Immature natural killer cell (primary cell): ENCODE data around the gene POLD3. TPM values are rescaled to one million over a fixed set of nuclear protein-coding genes. Genes with fewer than 3 reads are reported as not detected.
"Not testable (repeated sequence)": the region's sequence is repeated elsewhere in the genome, so short reads cannot be mapped to it uniquely, and the experiment has no call there.

Source experiments
- DNase-seq, 3 donors: peaks; one replicate each; pipeline ENCODE4 v3.0.0; 2022; ENCODE audit warnings: mixed read lengths in 1 of 3
- H3K27ac Mint-ChIP-seq, 6 donors: one replicate each; pipeline ENCODE4 v1.8.0; 2020; ENCODE audit warnings: mixed read lengths in 6 of 6, mild to moderate bottlenecking in 5 of 6, inconsistent platforms in 4 of 6, moderate library complexity in 3 of 6
- H3K27me3 Mint-ChIP-seq, 3 donors: one replicate each; pipeline ENCODE4 v1.8.0; 2020 to 2021; ENCODE audit warnings: low read depth in 3 of 3, mild to moderate bottlenecking in 3 of 3, mixed read lengths in 3 of 3, moderate library complexity in 3 of 3, inconsistent platforms in 1 of 3
- H3K36me3 Mint-ChIP-seq, 3 donors: one replicate each; pipeline ENCODE4 v1.8.0; 2020; ENCODE audit warnings: mixed read lengths in 3 of 3, inconsistent platforms in 2 of 3, mild to moderate bottlenecking in 2 of 3
- H3K4me1 Mint-ChIP-seq, 2 donors: one replicate each; pipeline ENCODE4 v1.8.0; 2020; ENCODE audit warnings: inconsistent platforms in 2 of 2, mild to moderate bottlenecking in 2 of 2, mixed read lengths in 2 of 2, moderate library complexity in 1 of 2
- H3K4me3 Mint-ChIP-seq, 5 donors: one replicate each; pipeline ENCODE4 v1.8.0; 2020; ENCODE audit warnings: mild to moderate bottlenecking in 5 of 5, mixed read lengths in 5 of 5, inconsistent platforms in 3 of 5, moderate library complexity in 3 of 5
- H3K9me3 Mint-ChIP-seq, 6 donors: one replicate each; pipeline ENCODE4 v1.8.0; 2020; ENCODE audit warnings: mild to moderate bottlenecking in 6 of 6, mixed read lengths in 6 of 6, inconsistent platforms in 4 of 6, moderate library complexity in 3 of 6
- polyA plus RNA-seq, 3 donors: library from polyadenylated mRNA; unstranded; fragments of 300-500 nt; fragmentation: Illumina TruSeq; gene quantifications; one replicate each; pipeline ENCODE4 v1.2.3, GENCODE V29; 2021

Gene POLD3
- polyA plus RNA-seq, 3 donors from 2014 or later, result 10.5 to 20.7 (median 12.8) TPM

DNA sequence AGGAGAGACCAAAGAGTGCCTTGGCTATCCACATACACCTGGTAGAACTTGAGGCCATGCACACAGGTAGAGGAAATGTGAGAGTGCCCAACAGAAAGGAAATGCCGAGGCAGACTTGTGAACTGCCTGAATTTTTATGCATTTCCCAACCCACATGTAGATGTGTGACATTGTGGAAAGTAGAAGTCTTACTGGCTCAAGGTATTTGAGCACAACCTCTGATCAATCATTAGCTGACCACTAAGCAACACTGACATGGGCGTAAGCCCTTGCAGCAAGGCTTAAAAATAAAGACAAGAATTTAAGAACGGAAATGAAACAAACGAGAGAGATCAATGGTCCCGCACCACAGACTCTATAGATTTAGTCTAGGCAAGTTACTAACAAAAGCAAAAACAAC lies 62.6 kb downstream of the POLD3 start:
- no peak for DNase-seq
- Mint-ChIP-seq H3K27me3 (no peaks in the 10 kb centered on the region), H3K4me3 (no peak overlapping the region), H3K9me3 (peaks cover 0 to 4% (median 0%) of the 10 kb centered on the region in 6 donors), H3K36me3 (peaks cover 24 to 47% (median 39%) of the 10 kb centered on the region in 3 donors), H3K27ac (no peak overlapping the region), H3K4me1 (no peaks in the 10 kb centered on the region)

DNA sequence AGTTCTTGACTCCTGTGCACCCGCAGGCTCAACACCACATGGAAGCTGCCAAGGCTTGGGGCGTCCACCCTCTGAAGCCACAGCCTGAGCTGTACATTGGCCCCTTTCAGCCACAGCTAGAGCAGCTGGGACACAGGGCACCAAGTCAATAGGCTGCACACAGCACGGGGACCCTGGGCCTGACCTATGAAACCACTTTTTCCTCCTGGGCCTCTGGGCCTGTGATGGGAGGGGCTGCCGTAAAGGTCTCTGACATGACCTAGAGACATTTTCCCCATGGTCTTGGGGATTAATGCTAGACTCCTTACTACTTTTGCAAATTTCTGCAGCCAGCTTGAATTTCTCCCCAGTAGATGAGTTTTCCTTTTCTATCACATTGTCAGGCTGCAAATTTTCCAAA lies 66.7 kb downstream of the POLD3 start:
- not testable (repeated sequence) for H3K9me3 Mint-ChIP-seq, H3K4me1 Mint-ChIP-seq, DNase-seq, H3K27ac Mint-ChIP-seq, H3K4me3 Mint-ChIP-seq, H3K27me3 Mint-ChIP-seq
- peaks cover 16 to 30% (median 17%) of the 10 kb centered on the region in 3 donors for H3K36me3 Mint-ChIP-seq

DNA sequence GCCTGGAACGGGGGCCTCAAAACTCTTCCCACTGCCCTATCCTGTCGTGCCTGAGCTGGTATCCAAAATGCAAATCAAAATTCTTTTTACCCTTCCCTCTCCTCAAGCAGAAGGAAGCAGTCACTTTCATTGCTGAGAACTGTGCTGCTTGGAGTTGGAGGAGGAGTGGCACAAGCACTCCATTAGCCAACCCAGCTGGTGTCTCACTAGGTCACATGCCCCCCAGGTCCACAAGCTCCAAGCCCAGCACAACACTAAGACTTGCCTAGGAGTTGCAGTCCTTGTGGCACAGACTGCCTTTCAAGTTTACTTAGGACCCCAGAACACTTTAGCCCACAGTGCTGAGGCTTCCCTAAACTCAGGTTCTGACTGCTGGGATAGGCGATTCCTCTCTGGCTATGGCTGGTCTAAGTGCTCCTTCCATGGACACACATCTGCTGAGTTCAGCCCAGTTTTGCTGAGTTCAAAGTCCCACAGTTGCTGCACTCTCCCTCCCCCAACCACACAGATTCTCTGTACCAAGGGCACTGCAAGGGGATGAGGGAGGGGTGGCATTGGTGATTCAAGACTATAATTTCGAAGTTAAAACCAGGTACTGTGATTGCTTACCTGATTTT lies 70.2 kb downstream of the POLD3 start:
- no peak overlapping the region for H3K4me3 Mint-ChIP-seq
- no peak overlapping the region for H3K27ac Mint-ChIP-seq
- H3K27me3 Mint-ChIP-seq, result no peaks in the 10 kb centered on the region
- no peaks in the 10 kb centered on the region for H3K4me1 Mint-ChIP-seq
- DNase-seq, result no peak
- peaks cover 0 to 2% (median 0%) of the 10 kb centered on the region in 6 donors for H3K9me3 Mint-ChIP-seq
- H3K36me3 Mint-ChIP-seq, result peaks cover 17 to 30% (median 19%) of the 10 kb centered on the region in 3 donors

DNA sequence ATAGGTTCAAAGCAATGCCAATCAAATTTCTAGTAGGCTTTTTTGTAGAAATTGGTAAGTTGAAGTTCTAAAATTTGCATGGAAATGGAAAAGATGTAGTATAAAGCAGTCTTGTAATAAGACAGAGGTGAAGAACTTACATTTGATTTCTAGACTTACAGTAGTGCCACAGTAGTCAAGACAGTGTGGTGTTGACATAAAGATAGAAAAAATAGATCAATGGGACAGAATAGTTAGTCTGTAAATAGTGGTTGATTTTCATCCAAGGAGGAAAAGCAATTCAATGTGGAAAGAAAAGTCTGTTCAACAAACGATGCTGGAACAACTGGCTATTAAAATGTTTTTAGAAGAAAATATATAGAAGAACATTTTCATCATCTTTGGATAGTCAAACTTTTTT lies 70.9 kb downstream of the POLD3 start:
- peaks cover 17 to 24% (median 19%) of the 10 kb centered on the region in 3 donors for H3K36me3 Mint-ChIP-seq
- no peak overlapping the region for H3K27ac Mint-ChIP-seq
- peaks cover 0 to 2% (median 0%) of the 10 kb centered on the region in 6 donors for H3K9me3 Mint-ChIP-seq
- H3K4me3 Mint-ChIP-seq, result no peak overlapping the region
- no peaks in the 10 kb centered on the region for H3K27me3 Mint-ChIP-seq
- no peak for DNase-seq
- no peaks in the 10 kb centered on the region for H3K4me1 Mint-ChIP-seq

DNA sequence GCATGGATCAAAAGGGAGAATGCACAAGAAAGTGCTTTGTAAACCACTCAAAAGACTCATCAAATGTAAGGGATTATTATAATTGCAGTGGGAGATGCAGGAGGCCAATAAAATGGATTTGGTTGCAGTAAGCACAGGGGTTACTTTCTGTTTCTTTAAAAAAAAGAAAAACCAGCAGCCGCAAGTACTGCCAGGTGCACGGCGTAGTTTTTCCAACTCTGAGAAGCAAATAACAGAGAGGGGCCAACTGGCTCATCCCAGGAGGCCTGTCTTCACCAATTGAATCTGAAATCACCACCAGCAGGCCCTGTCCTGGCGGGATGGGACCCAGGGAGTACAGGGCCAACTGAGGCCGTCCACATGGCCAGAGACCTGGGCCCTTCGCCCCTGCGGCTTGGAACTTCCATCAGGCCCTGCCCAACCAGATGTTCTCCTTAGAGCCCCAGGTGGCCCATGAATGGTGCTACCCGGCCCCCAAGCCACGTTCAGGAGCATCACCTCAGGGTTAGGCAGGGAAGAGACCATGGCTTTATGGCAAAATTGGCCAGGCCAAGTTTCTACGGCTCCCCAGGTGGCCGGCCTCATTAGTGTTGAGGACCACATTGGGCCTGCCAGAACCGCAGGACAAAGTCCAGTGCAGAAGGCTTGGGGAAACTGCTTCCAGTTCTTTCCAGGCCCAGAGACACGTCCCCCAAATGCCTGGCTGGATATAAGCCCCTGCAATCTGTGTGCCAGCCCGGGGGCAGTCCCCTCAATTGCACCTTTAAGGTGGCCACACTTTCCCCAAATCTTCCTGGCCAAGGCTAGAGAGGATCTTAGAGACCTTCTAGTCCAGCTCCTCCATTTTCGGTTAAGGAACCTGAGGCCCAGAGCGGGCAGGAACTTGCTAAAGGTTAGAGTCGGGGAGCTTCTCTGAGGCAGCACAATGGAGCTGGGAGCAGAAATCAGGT lies 77.1 kb downstream of the POLD3 start:
- no peak for DNase-seq
- no peaks in the 10 kb centered on the region for H3K9me3 Mint-ChIP-seq
- no peak overlapping the region for H3K4me3 Mint-ChIP-seq
- H3K27ac Mint-ChIP-seq, result no peak overlapping the region
- no peaks in the 10 kb centered on the region for H3K4me1 Mint-ChIP-seq
- peaks cover 0 to 6% (median 0%) of the 10 kb centered on the region in 3 donors for H3K36me3 Mint-ChIP-seq
- H3K27me3 Mint-ChIP-seq, result no peaks in the 10 kb centered on the region

DNA sequence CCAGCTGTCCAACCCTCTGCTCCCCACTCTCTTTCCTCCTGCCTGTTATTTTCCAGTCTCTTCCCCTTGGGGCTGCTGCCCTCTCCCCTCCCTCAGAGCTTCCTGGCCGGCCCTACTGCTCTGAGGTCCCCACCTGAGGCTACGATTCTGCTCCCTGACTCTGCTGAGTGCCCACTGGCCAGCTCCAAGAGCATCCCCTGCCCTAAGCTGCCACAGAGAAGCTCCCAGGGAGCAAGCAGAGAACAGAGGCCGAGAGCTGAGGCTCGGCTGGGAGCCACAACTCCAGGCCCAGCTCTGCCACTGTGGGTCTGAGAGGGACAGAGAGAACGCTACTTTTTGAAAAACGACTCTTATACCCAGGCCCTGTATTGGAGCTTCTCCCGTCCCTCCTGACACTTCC lies 77.8 kb downstream of the POLD3 start:
- Mint-ChIP-seq H3K4me1 (no peaks in the 10 kb centered on the region), H3K36me3 (peaks cover 0 to 6% (median 0%) of the 10 kb centered on the region in 3 donors), H3K9me3 (no peaks in the 10 kb centered on the region), H3K27me3 (no peaks in the 10 kb centered on the region), H3K4me3 (no peak overlapping the region), H3K27ac (no peak overlapping the region)
- DNase-seq, result no peak

DNA sequence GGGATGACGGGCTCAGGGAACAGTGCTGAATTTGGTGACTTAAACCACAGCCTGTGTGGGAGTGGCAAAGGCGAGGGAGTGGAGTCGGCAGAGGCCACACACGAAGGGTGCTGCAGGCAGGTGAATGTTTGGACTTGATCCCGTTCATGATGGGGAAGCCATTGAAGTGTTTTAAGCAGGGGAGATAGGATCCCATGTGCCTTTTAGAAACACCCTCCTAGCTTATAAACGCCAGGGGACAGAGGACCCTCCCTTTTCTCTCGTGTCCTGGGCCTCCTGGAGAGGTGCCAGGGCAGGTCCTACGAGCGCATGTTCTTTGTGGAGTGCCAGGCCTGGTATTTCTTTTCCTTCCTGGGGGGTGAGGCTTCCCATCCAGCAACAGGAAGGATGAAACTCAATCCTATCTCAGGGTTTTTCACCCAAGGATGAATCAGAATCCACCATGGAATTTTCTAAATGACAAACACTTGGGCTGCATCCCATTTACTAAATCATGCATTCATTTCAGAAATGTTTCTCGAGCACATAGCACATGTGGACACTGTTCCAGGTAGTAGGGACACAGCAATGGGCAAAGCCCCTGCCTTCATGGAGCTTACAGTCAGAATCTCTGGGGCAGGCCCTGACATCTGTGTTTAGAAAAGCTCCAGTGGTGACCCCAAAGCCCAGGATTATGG lies 79.3 kb downstream of the POLD3 start:
- Mint-ChIP-seq H3K9me3 (no peaks in the 10 kb centered on the region), H3K27me3 (no peaks in the 10 kb centered on the region), H3K4me1 (no peaks in the 10 kb centered on the region), H3K27ac (no peak overlapping the region), H3K4me3 (no peak overlapping the region), H3K36me3 (peaks cover 0 to 3% (median 0%) of the 10 kb centered on the region in 3 donors)
- no peak for DNase-seq

DNA sequence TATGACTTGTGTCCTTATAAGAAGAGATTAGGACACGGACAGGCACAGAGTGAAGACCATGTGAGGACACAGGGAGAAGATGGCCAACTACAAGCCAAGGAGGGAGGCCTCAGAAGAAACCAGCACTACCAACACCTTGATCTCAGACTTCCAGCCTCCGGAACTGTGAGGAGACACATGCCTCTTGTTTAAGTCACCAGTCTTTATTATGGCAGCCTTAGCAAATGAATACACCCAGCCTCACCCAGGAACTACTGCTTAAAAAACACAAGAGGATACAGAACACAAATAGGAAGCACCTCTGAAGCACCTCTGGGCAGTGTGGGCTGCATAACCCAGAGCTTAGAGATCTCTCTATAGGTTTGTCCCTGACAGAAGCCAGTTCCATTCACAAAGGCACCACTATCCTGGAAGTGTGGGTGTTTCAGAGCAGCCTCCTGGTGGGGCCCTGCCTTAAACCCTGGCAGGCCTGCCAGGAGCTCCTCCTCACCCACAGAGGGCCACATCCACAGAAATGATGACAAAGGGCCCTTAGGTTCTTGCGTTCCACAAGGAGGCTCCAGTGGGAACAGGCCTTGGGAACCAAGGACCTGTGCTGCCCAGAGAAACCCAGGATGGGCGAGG lies 80.1 kb downstream of the POLD3 start:
- no peak overlapping the region for H3K27ac Mint-ChIP-seq
- no peaks in the 10 kb centered on the region for H3K4me1 Mint-ChIP-seq
- H3K4me3 Mint-ChIP-seq, result no peak overlapping the region
- no peaks in the 10 kb centered on the region for H3K9me3 Mint-ChIP-seq
- DNase-seq, result no peak
- H3K27me3 Mint-ChIP-seq, result no peaks in the 10 kb centered on the region
- peaks cover 0 to 3% (median 0%) of the 10 kb centered on the region in 3 donors for H3K36me3 Mint-ChIP-seq

DNA sequence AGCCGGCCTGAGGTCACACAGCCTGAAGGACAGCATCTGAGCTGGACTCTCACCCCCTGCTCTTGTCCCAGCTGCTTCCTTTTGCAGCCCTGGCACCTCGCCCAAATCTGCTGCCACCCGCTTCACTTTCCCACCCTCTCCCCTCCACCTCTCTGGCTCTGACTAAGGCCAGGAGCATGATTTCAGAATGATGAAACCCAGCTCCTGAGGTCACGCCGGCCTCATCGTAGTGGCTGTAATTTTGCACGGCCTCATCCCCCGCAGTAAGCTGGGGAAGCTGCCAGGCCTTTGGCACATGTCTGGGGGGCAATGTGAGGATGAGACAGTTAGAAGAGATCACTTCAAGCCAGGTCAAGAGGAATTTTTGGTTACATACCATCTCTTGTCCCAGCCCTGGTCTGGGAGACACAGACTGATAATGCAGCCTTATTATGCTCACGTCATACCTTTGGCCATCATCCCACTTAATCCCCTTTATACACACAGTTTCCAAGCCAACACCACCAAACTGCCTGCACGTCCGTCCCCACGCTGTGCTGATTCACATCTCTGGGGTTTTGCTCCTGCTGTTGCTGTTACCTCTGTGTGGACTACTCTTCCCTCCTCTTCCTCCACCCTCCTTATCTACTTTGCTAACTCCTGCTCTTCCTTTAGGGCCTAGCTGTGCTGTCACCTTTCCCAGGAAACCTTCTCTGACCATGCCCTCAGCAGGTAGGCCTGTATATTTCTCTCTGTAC lies 80.7 kb downstream of the POLD3 start:
- Mint-ChIP-seq H3K4me1 (no peaks in the 10 kb centered on the region), H3K4me3 (no peak overlapping the region), H3K27ac (no peak overlapping the region)

DNA sequence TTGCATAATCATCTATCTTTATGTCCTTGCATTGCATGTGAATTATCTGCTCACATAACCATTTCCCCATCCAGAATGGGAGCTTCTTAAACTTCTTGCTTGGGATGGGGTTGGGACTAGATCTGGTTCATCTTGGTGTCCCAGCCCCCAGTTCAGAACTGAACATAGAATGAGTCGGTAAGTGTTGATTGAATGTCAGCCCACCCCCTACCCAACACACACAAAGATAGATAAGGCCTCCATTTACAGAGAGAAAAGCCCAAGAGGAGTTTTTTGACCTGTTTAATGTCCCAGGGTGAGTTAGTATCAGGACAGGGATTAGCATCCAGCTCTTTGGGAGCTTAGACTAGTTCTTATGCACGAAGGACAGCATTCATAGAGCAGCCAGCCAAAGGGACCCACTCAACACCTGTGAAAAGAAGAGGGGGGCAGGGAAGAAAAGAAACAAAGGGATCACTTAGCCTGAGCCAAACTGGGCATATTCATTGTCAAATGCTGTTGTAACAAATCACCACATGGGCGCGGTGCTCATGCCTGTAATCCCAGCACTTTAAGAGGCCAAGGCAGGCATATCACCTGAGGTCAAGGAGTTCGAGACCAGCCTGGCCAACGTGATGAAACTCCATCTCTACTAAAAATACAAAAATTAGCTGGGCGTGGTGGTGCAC lies 81.4 kb downstream of the POLD3 start:
- peaks cover 0 to 3% (median 0%) of the 10 kb centered on the region in 3 donors for H3K36me3 Mint-ChIP-seq
- no peaks in the 10 kb centered on the region for H3K27me3 Mint-ChIP-seq
- no peak overlapping the region for H3K4me3 Mint-ChIP-seq
- DNase-seq, result no peak
- H3K4me1 Mint-ChIP-seq, result no peaks in the 10 kb centered on the region
- no peaks in the 10 kb centered on the region for H3K9me3 Mint-ChIP-seq
- H3K27ac Mint-ChIP-seq, result no peak overlapping the region

More for the DNA sequence above, 80.7 kb downstream of the POLD3 start:
- DNase-seq, result no peak
- no peaks in the 10 kb centered on the region for H3K9me3 Mint-ChIP-seq
- H3K27me3 Mint-ChIP-seq, result no peaks in the 10 kb centered on the region
- peaks cover 0 to 3% (median 0%) of the 10 kb centered on the region in 3 donors for H3K36me3 Mint-ChIP-seq

DNA sequence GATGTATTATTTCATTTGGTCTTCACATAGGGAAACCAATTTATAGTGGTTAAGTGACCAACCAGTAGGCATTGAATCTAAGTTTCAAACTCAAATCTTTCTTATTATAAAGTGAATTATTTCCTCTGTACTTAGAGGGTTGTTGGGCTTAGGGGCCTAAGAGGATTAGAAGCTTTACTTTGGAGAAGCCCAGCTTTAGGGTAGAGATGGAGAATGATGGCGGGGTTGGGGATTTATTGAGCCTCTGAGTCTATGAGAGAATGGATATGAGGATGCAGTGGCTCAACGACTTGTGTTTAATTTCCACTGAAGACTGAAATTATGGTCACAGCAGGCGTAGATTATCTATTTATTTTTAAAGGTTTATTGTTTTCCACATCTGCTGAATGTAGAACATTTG lies 83.4 kb downstream of the POLD3 start:
- H3K4me1 Mint-ChIP-seq, result no peaks in the 10 kb centered on the region
- no peak overlapping the region for H3K4me3 Mint-ChIP-seq
- peaks cover 0 to 3% (median 0%) of the 10 kb centered on the region in 3 donors for H3K36me3 Mint-ChIP-seq
- DNase-seq, result no peak
- peaks cover 0 to 3% (median 0%) of the 10 kb centered on the region in 3 donors for H3K27me3 Mint-ChIP-seq
- no peaks in the 10 kb centered on the region for H3K9me3 Mint-ChIP-seq
- H3K27ac Mint-ChIP-seq, result no peak overlapping the region

DNA sequence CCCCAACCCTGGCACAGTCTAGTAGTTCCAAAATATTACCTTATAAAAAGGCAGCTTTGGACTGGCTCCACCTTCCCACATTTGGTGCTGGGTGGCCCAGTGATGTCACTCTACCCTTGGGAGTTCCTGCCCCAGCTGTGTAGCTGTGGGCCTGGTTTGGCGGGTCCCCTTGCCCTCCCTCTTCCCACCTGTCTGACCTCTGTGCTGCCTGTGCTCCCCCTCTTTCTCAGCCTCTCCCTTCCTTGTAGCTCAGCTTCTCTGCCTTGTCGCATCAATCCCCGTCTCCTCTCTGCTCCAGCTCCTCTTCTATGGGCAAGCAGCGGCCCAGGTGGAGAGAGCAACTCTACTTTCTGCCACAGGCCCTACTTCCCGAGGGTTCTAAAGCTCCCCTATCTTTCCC lies 84.2 kb downstream of the POLD3 start:
- H3K27me3 Mint-ChIP-seq, result peaks cover 0 to 3% (median 0%) of the 10 kb centered on the region in 3 donors
- no peak for DNase-seq
- H3K36me3 Mint-ChIP-seq, result peaks cover 0 to 3% (median 0%) of the 10 kb centered on the region in 3 donors
- no peaks in the 10 kb centered on the region for H3K9me3 Mint-ChIP-seq
- no peak overlapping the region for H3K4me3 Mint-ChIP-seq
- H3K27ac Mint-ChIP-seq, result no peak overlapping the region
- H3K4me1 Mint-ChIP-seq, result no peaks in the 10 kb centered on the region

DNA sequence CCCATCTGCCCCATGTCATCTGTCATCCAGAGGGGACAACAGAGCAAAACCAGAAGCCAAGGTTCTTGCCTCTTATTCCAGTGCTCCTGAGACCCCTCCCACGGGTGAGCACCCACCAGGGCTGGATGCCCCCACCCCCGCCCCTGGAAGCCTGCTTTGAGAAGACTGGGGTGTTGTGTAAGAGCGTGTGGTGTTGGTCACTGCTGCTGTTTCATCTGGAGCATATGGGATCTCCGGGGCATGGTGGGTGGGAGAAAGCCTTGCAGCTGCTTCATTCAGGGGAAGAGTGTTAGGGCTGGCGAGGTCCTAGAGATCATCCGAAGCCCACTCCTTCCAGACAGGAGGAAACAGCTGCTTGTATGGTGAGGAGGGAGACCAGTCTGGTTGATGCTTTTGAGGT lies 84.7 kb downstream of the POLD3 start:
- Mint-ChIP-seq H3K9me3 (no peaks in the 10 kb centered on the region), H3K27me3 (peaks cover 0 to 3% (median 0%) of the 10 kb centered on the region in 3 donors), H3K27ac (no peak overlapping the region), H3K4me3 (no peak overlapping the region), H3K4me1 (no peaks in the 10 kb centered on the region), H3K36me3 (peaks cover 0 to 3% (median 0%) of the 10 kb centered on the region in 3 donors)
- DNase-seq, result no peak
